Sciatic nerve (tissue), 1 donor: Measurements from ENCODE around the gene MRPL23. TPM values are rescaled to one million over a fixed set of nuclear protein-coding genes. Genes with fewer than 3 reads are reported as not detected.

ENCODE experiments used
- total RNA-seq: library from RNA; stranded (reverse); fragmentation: NEBNext Ultra II Directional; extraction: Animal tissue kit (Norgen Biotek cat#: 25700); gene quantifications from one replicate; pipeline ENCODE4 v1.2.1, GENCODE V29; 2021
- donor health status: DM: no; HTN: no; CAD: no.

The MRPL23 gene
- total RNA-seq, 1 donor from 2014 or later, result 39.5 TPM

Other genes starting within 250 kb of the MRPL23 start
- 3.4 TPM for gene IFITM10, start 196.7 kb upstream of the MRPL23 start, total RNA-seq
- 554 TPM for gene CTSD, start 183.4 kb upstream of the MRPL23 start, total RNA-seq
- gene SYT8, start 112.3 kb upstream of the MRPL23 start, total RNA-seq, result 1.1 TPM
- not detected for gene TNNI2, start 108.4 kb upstream of the MRPL23 start, total RNA-seq
- 89.6 TPM for gene LSP1, start 94.2 kb upstream of the MRPL23 start, total RNA-seq
- not detected for gene PRR33, start 55.4 kb upstream of the MRPL23 start, total RNA-seq
- 35.6 TPM for gene TNNT3, start 27.6 kb upstream of the MRPL23 start, total RNA-seq
- gene H19, start 50.5 kb downstream of the MRPL23 start, total RNA-seq, result 1,096 TPM
- 473 TPM for gene IGF2, start 192.1 kb downstream of the MRPL23 start, total RNA-seq
- gene INS, start 213.9 kb downstream of the MRPL23 start, total RNA-seq, result 1.5 TPM
- gene TH, start 224.5 kb downstream of the MRPL23 start, total RNA-seq, result 0.36 TPM